Peyer's patch (tissue), 4 donors: ENCODE measurements around the gene TBX5.

Experiments
- POLR2A ChIP-seq, 2 donors: fragments of 450-650 bp; IDR thresholded peaks; one replicate each; pipeline ENCODE4 v1.5.1; 2017; ENCODE audit warnings: antibody characterized with exemption in 2 of 2, mild to moderate bottlenecking in 2 of 2, moderate library complexity in 2 of 2
- TF ChIP-seq, protein P1 (sequence below), 6 experiments: fragments of 450-650 bp in 4 of 6; fragments of 200-600 bp in 2 of 6; sonication (generic) in 1 of 6; IDR thresholded peaks; one replicate each; pipeline ENCODE4 v1.5.1; 2017 to 2019; ENCODE audit warnings: antibody characterized with exemption in 6 of 6, mild to moderate bottlenecking in 3 of 6, moderate library complexity in 1 of 6

DNA sequence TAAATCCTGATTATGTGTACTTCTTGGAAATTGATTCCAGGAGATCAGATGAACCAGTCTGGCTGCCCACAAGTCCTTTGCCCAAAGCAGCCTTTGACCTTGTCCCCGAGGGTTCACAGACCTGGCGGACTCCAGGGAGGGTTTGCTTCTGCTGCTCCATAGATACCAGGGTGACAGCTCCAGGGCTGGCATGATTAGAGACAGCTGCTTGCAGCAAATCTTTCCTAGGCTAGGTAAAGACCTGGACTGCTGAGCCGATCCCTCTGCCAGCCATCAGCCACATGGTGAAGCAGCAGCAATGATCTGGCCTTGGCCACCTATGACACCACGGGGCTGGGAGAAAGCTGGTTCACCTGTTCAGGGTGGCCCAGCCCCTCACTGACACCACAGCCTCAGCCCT is 10.1 kb upstream of the TBX5 start:
- TF ChIP-seq, protein P1, sequence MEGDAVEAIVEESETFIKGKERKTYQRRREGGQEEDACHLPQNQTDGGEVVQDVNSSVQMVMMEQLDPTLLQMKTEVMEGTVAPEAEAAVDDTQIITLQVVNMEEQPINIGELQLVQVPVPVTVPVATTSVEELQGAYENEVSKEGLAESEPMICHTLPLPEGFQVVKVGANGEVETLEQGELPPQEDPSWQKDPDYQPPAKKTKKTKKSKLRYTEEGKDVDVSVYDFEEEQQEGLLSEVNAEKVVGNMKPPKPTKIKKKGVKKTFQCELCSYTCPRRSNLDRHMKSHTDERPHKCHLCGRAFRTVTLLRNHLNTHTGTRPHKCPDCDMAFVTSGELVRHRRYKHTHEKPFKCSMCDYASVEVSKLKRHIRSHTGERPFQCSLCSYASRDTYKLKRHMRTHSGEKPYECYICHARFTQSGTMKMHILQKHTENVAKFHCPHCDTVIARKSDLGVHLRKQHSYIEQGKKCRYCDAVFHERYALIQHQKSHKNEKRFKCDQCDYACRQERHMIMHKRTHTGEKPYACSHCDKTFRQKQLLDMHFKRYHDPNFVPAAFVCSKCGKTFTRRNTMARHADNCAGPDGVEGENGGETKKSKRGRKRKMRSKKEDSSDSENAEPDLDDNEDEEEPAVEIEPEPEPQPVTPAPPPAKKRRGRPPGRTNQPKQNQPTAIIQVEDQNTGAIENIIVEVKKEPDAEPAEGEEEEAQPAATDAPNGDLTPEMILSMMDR (IDR thresholded peaks at IDR 0.05), result no peak
- no peak for TF ChIP-seq POLR2A (IDR thresholded peaks at IDR 0.05)
